ENCODE data around the gene NRG3. TPM values are rescaled to one million over a fixed set of nuclear protein-coding genes. Genes with fewer than 3 reads are reported as not detected.

The NRG3 gene
- total and polyA plus RNA-seq, 2 of the 4 experiments (the other 2 are of a cell fraction) = not detected

GRCh38 chr10:82378146-82378545 is 503.2 kb downstream of the NRG3 start:
- ATAC-seq (ENCODE audit: low read depth) (no peak), DNase-seq (peak; percentile 1)
- Histone ChIP-seq H3K9ac (ENCODE audit: low read depth, low read length) (no peak overlapping the region), H3K79me1 (ENCODE audit: low read depth in 1 of 2, low read length in 2 of 2) (no peaks in the 10 kb centered on the region), H3K4me2 (ENCODE audit: low read depth, low read length) (no peak overlapping the region), H3K27ac (ENCODE audit: insufficient read depth, low read length) (no peak overlapping the region), H2BK15ac (ENCODE audit: low read depth, low read length) (no peak overlapping the region), H3K27me3 (ENCODE audit: control insufficient read depth, insufficient read depth, low read length) (no peaks in the 10 kb centered on the region), H3K56ac (ENCODE audit: extremely low read depth, insufficient read depth, low read length) (no peak overlapping the region), H2BK120ac (ENCODE audit: low read depth, low read length) (no peak overlapping the region), H3K9me1 (ENCODE audit: insufficient read depth, low read length) (no peaks in the 10 kb centered on the region), H4K8ac (ENCODE audit: low read depth in 2 of 2, low read length in 2 of 2) (no peak overlapping the region), H3K4me3 (ENCODE audit: insufficient read depth, low read depth, low read length) (no peak overlapping the region), H3K14ac (replicated peaks; ENCODE audit: low read depth, low read length) (no peak overlapping the region), H2BK20ac (ENCODE audit: low read depth, low read length) (no peak overlapping the region), H4K20me1 (ENCODE audit: insufficient read depth, low read length) (no peaks in the 10 kb centered on the region), H3K18ac (ENCODE audit: low read depth, low read length) (no peak overlapping the region), H2BK5ac (ENCODE audit: low read depth, low read length, poor library complexity, severe bottlenecking) (no peak overlapping the region), H3K23ac (ENCODE audit: low read depth, low read length) (no peak overlapping the region), H4K91ac (ENCODE audit: insufficient read depth, low read depth, low read length) (no peak overlapping the region), H3K9me3 (ENCODE audit: control insufficient read depth, insufficient read depth, low read length) (peaks cover 12% of the 10 kb centered on the region), H3K36me3 (ENCODE audit: control insufficient read depth, insufficient read depth, low read length) (no peaks in the 10 kb centered on the region), H3K4ac (ENCODE audit: low read depth, low read length) (no peak overlapping the region), H2AK9ac (replicated peaks; ENCODE audit: low read depth, low read length, poor library complexity) (no peak overlapping the region), H3K4me1 (ENCODE audit: control insufficient read depth, insufficient read depth, low read length) (no peaks in the 10 kb centered on the region), H4K5ac (ENCODE audit: low read depth, low read length) (no peak overlapping the region), H2AFZ (replicated peaks; ENCODE audit: low read length, poor library complexity) (no peak overlapping the region), H2AK5ac (ENCODE audit: low read depth, low read length) (no peak overlapping the region)
- no TSS peak for BruUV-seq (replicated peaks)
- in situ Hi-C loops (cut with MboI; ENCODE audit: low sequenced_read_pairs) = no loop called here
- dilution Hi-C loops (cut with HindIII; ENCODE audit: low sequenced_read_pairs, unreplicated experiment) = no loop called here
- CTCF ChIA-PET = no interaction called here
- TF ChIP-seq MAFK (IDR thresholded peaks at IDR 0.05; ENCODE audit: low read depth, low read length) = no peak
- TF ChIP-seq MAZ (IDR thresholded peaks at IDR 0.05; ENCODE audit: borderline replicate concordance, low read depth, low read length) = no peak
- TF ChIP-seq NFE2L2 (IDR thresholded peaks at IDR 0.05; ENCODE audit: low read depth, low read length) = no peak
- intact Hi-C loops (cut with micrococcal nuclease) = no loop called here
- POLR2A ChIA-PET (ENCODE audit: unreplicated experiment) = no interaction called here
- WGBS, 2 experiments (ENCODE audit: extremely low coverage in 2 of 2, insufficient read length in 1 of 2) = no CpG with 5 or more reads among the region's 2 CpGs

All from IMR-90 (cell line).